OCI-M2 (cell line): ENCODE measurements around the gene GRN.
"Not testable (repeated sequence)": the region's sequence is repeated elsewhere in the genome, so short reads cannot be mapped to it uniquely, and the experiment has no call there.

Experiments used
- DNase-seq: peaks from one replicate; lab custom pipeline; 2025; ENCODE audit not compliant: unreplicated experiment; lab: John Stamatoyannopoulos, UW

GRN gene

GRCh38 chr17:44360826-44361225 is 15.7 kb downstream of the GRN start:
- DNase-seq: no peak

DNA sequence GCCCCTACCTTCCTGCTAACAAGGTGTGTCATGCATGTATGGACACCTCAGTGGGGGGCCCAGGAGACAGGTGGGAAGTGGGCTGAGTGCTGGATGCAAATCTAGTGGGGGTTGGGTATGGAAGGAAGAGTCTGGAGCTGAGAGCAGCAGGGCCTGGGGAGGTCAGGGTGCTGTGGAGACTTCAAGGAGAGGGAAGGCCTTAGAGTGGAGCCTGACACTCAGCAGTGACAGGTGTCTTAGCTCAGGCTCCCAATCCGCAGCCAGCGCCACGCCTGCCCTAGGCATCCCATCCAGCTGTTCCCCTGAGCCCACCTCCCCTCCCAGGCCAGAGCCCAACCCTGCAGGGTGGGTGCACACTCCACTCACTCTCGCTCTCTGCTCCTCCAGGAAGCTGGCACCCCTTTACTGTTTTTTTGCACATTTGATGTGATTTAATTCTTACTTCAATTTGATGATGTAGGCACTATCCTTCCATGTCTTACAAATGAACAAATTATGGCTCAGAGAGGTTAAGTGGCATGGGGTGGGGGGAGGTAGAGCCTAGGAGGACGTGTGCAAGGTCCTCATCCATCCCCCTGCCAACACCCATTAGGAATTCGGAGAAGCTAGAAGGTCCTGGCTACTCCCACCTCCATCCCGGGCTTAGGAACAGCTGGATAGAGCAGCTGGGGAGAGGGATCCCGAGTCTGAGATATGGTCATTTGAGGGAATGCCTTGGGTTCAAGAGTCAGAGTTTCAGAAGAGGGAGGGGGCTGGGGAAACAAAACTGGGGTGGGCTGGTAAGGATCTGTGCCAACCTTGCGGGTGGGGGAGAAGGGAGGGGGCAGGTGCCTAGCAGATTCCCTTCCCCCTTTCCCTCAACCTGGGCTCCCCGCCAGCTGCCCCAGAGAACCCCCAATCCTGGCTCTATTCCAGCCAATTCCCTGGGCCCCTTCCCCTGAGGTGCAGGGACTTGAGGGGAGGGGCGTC is 16.5 kb downstream of the GRN start:
- no peak for DNase-seq

- DNase-seq: no peak
Measured at GRCh38 chr17:44362459-44362948, 17.4 kb downstream of the GRN start.

GRCh38 chr17:44362949-44363612 is 18.0 kb downstream of the GRN start:
- DNase-seq: no peak

- no peak for DNase-seq
Measured at GRCh38 chr17:44363613-44364159, 18.6 kb downstream of the GRN start, which contains the start of gene FAM171A2. TSS of gene FAM171A2 (minus strand) at chr17:44363853. CDS start at chr17:44363714, 139 bp downstream.

DNA sequence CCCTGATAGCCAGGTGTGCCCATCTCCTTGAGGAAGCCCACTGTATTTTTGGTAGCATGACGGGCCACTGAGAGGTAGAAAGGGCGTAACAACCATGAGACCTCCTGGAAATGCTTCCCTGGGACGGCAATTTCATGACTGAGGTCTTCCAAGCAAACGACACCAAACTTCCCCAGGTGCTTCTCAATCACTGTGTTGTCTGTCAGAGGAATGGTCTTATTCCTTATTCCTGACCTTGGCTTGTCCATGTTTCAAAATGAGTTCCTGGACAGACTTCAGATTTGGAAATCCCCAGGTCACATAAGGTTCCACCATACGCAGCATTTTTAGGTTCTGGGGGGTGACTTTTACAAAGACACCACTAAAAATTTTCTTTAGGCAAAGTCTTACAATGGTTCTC is 19.9 kb downstream of the GRN start:
- DNase-seq: not testable (repeated sequence)

- no peak for DNase-seq
Measured at GRCh38 chr17:44367231-44367979, 22.3 kb downstream of the GRN start.

DNA sequence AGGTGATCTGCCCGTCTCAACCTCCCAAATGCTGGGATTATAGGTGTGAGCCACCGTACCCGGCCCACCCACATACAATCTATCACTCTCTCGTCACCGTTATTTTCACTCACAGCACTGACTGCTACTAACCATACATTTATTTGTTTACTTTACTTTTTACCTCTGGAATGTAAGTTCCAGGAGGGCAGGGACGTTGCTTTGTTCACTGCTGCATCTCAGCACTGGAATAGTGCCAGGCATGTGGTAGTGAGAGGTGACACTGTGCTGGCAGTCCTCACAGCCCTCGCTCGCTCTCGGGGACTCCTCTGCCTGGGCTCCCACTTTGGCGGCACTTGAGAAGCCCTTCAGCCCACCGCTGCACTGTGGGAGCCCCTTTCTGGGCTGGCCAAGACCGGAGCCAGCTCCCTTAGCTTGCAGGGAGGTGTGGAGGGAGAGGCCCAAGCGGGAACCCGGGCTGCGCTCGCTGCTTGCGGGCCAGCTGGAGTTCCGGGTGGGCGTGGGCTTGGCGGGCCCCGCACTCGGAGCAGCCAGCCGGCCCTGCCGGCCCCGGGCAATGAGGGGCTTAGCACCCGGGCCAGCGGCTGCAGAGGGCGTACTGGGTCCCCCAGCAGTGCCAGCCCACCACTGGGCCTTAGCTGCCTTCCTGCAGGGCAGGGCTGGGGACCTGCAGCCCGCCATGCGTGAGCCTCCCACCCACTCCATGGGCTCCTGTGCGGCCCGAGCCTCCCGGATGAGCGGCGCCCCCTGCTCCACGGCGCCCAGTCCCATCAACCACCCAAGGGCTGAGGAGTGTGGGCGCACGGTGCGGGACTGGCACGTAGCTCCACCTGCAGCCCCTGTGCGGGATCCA is 23.5 kb downstream of the GRN start:
- not testable (repeated sequence) for DNase-seq

GRCh38 chr17:44369414-44370023 is 24.4 kb downstream of the GRN start:
- DNase-seq: not testable (repeated sequence)

- no peak for DNase-seq
Measured at GRCh38 chr17:44372036-44372435, 26.9 kb downstream of the GRN start.

- DNase-seq: no peak
Measured at GRCh38 chr17:44374306-44375195, 29.4 kb downstream of the GRN start.

GRCh38 chr17:44375196-44376017 is 30.3 kb downstream of the GRN start:
- DNase-seq: no peak

- DNase-seq: no peak
Measured at GRCh38 chr17:44376124-44376523, 31.0 kb downstream of the GRN start.

DNA sequence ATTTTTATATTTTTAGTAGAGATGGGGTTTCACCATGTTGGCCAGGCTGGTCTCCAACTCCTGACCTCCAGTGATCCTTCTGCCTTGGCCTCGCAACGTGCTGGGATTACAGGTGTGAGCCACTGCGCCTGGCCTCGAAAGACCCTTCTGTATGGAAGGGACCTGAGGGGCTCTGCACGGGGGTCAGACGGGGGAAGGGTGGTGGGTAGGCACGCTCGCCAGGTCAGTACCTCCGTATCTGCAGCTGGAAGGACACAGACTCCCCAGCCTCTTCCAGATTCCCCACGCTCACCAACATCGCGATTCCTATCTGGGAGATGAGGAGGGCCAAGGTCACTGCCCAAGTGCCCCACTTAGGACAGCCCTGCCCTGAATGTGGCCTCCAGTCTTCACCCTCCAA is 31.7 kb downstream of the GRN start:
- no peak for DNase-seq

DNA sequence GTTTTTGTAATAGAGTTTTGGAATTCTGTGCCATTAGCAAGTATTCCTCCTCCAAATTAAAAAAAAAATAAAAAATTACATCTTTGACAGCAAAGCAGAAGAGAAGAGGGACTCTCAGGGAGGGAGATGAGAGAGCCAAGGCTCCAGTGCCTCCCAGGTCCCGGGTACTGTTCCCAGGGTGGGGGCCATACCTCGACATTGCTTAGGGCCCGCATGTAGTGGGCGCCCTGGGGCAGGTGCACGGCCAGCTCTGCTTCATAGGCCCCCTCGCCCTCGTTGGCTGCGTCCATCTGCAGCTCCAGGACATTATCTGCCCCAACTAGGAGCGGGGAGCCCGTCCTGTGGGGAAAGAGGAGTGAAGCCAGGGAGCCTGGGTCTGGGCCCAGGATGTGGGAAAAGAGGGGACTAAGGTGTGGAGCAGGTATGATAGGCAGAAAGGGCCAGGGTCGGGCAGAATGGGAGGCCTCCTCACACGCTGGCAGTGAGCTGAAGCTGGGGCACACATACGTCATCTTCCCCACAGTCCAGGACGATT is 33.1 kb downstream of the GRN start:
- no peak for DNase-seq

GRCh38 chr17:44379887-44380286 is 34.8 kb downstream of the GRN start:
- DNase-seq: no peak

GRCh38 chr17:44380767-44381166 is 35.7 kb downstream of the GRN start:
- no peak for DNase-seq
